ENCODE results near the gene ZFP36L2.

Gene ZFP36L2

GRCh38 chr2:43212216-43212835 lies 14.1 kb downstream of the ZFP36L2 start:
- Mint-ChIP-seq H3K27me3 (ENCODE audit: low read depth) (no peaks in the 10 kb centered on the region), H3K9me3 (no peaks in the 10 kb centered on the region), H3K27ac (no peak overlapping the region), H3K36me3 (ENCODE audit: low read depth) (peaks cover 3% of the 10 kb centered on the region), H3K4me1 (ENCODE audit: low read depth) (peaks cover 13% of the 10 kb centered on the region), H3K4me3 (no peak overlapping the region)

GRCh38 chr2:43210467-43211303 lies 15.7 kb downstream of the ZFP36L2 start:
- no peak overlapping the region for H3K4me3 Mint-ChIP-seq
- H3K4me1 Mint-ChIP-seq (ENCODE audit: low read depth), result peaks cover 19% of the 10 kb centered on the region
- H3K36me3 Mint-ChIP-seq (ENCODE audit: low read depth), result peaks cover 3% of the 10 kb centered on the region
- H3K27ac Mint-ChIP-seq, result no peak overlapping the region
- H3K9me3 Mint-ChIP-seq, result no peaks in the 10 kb centered on the region
- H3K27me3 Mint-ChIP-seq (ENCODE audit: low read depth), result peaks cover 3% of the 10 kb centered on the region

- H3K27ac Mint-ChIP-seq, result no peak overlapping the region
Observed at GRCh38 chr2:43210125-43210466, 16.3 kb downstream of the ZFP36L2 start.

GRCh38 chr2:43209204-43209717 lies 17.1 kb downstream of the ZFP36L2 start:
- Mint-ChIP-seq H3K4me3 (no peak overlapping the region), H3K36me3 (ENCODE audit: low read depth) (peaks cover 3% of the 10 kb centered on the region), H3K4me1 (ENCODE audit: low read depth) (peaks cover 19% of the 10 kb centered on the region), H3K9me3 (no peaks in the 10 kb centered on the region), H3K27ac (no peak overlapping the region), H3K27me3 (ENCODE audit: low read depth) (peaks cover 3% of the 10 kb centered on the region)

More at GRCh38 chr2:43210125-43210466, 16.3 kb downstream of the ZFP36L2 start:
- no peak overlapping the region for H3K4me3 Mint-ChIP-seq
- H3K9me3 Mint-ChIP-seq, result no peaks in the 10 kb centered on the region
- peaks cover 3% of the 10 kb centered on the region for H3K27me3 Mint-ChIP-seq (ENCODE audit: low read depth)
- H3K36me3 Mint-ChIP-seq (ENCODE audit: low read depth), result peaks cover 3% of the 10 kb centered on the region
- H3K4me1 Mint-ChIP-seq (ENCODE audit: low read depth), result peaks cover 19% of the 10 kb centered on the region

GRCh38 chr2:43207553-43208300 lies 18.7 kb downstream of the ZFP36L2 start:
- Mint-ChIP-seq H3K27me3 (ENCODE audit: low read depth) (peaks cover 3% of the 10 kb centered on the region), H3K4me1 (ENCODE audit: low read depth) (peaks cover 16% of the 10 kb centered on the region), H3K4me3 (no peak overlapping the region), H3K27ac (peak overlapping the region; percentile 7), H3K9me3 (no peaks in the 10 kb centered on the region), H3K36me3 (ENCODE audit: low read depth) (no peaks in the 10 kb centered on the region)

GRCh38 chr2:43206602-43207001 lies 19.8 kb downstream of the ZFP36L2 start:
- H3K4me1 Mint-ChIP-seq (ENCODE audit: low read depth), result peaks cover 20% of the 10 kb centered on the region
- peaks cover 3% of the 10 kb centered on the region for H3K27me3 Mint-ChIP-seq (ENCODE audit: low read depth)
- H3K27ac Mint-ChIP-seq, result no peak overlapping the region

GRCh38 chr2:43203373-43203772 lies 23.0 kb downstream of the ZFP36L2 start:
- peaks cover 3% of the 10 kb centered on the region for H3K27me3 Mint-ChIP-seq (ENCODE audit: low read depth)
- H3K4me1 Mint-ChIP-seq (ENCODE audit: low read depth), result peaks cover 20% of the 10 kb centered on the region
- no peak overlapping the region for H3K27ac Mint-ChIP-seq
- H3K9me3 Mint-ChIP-seq, result no peaks in the 10 kb centered on the region
- no peak overlapping the region for H3K4me3 Mint-ChIP-seq
- peaks cover 1% of the 10 kb centered on the region for H3K36me3 Mint-ChIP-seq (ENCODE audit: low read depth)

More at GRCh38 chr2:43206602-43207001, 19.8 kb downstream of the ZFP36L2 start:
- Mint-ChIP-seq H3K4me3 (no peak overlapping the region), H3K36me3 (ENCODE audit: low read depth) (peaks cover 1% of the 10 kb centered on the region), H3K9me3 (no peaks in the 10 kb centered on the region)

- no peak overlapping the region for H3K27ac Mint-ChIP-seq
- peaks cover 20% of the 10 kb centered on the region for H3K4me1 Mint-ChIP-seq (ENCODE audit: low read depth)
- no peaks in the 10 kb centered on the region for H3K9me3 Mint-ChIP-seq
- H3K36me3 Mint-ChIP-seq (ENCODE audit: low read depth), result peaks cover 1% of the 10 kb centered on the region
- H3K4me3 Mint-ChIP-seq, result no peak overlapping the region
- H3K27me3 Mint-ChIP-seq (ENCODE audit: low read depth), result peaks cover 3% of the 10 kb centered on the region
Observed at GRCh38 chr2:43202289-43202688, 24.1 kb downstream of the ZFP36L2 start.

- peaks cover 3% of the 10 kb centered on the region for H3K27me3 Mint-ChIP-seq (ENCODE audit: low read depth)
- peaks cover 27% of the 10 kb centered on the region for H3K4me1 Mint-ChIP-seq (ENCODE audit: low read depth)
- H3K9me3 Mint-ChIP-seq, result peaks cover 2% of the 10 kb centered on the region
- H3K36me3 Mint-ChIP-seq (ENCODE audit: low read depth), result peaks cover 5% of the 10 kb centered on the region
- H3K27ac Mint-ChIP-seq, result no peak overlapping the region
- no peak overlapping the region for H3K4me3 Mint-ChIP-seq
Observed at GRCh38 chr2:43201497-43201896, 24.9 kb downstream of the ZFP36L2 start.

- Mint-ChIP-seq H3K4me3 (no peak overlapping the region), H3K27me3 (ENCODE audit: low read depth) (no peaks in the 10 kb centered on the region), H3K27ac (no peak overlapping the region), H3K4me1 (ENCODE audit: low read depth) (peaks cover 26% of the 10 kb centered on the region), H3K36me3 (ENCODE audit: low read depth) (peaks cover 6% of the 10 kb centered on the region), H3K9me3 (peaks cover 3% of the 10 kb centered on the region)
Observed at GRCh38 chr2:43201016-43201415, 25.4 kb downstream of the ZFP36L2 start.

- H3K9me3 Mint-ChIP-seq, result peaks cover 3% of the 10 kb centered on the region
- H3K36me3 Mint-ChIP-seq (ENCODE audit: low read depth), result peaks cover 6% of the 10 kb centered on the region
- peaks cover 32% of the 10 kb centered on the region for H3K4me1 Mint-ChIP-seq (ENCODE audit: low read depth)
- no peak overlapping the region for H3K4me3 Mint-ChIP-seq
- H3K27ac Mint-ChIP-seq, result no peak overlapping the region
- no peaks in the 10 kb centered on the region for H3K27me3 Mint-ChIP-seq (ENCODE audit: low read depth)
Observed at GRCh38 chr2:43199492-43200488, 26.6 kb downstream of the ZFP36L2 start.

- Mint-ChIP-seq H3K9me3 (peaks cover 3% of the 10 kb centered on the region), H3K36me3 (ENCODE audit: low read depth) (peaks cover 6% of the 10 kb centered on the region), H3K27me3 (ENCODE audit: low read depth) (no peaks in the 10 kb centered on the region), H3K4me3 (no peak overlapping the region), H3K4me1 (ENCODE audit: low read depth) (peaks cover 47% of the 10 kb centered on the region), H3K27ac (peak overlapping the region; percentile 36)
Observed at GRCh38 chr2:43198263-43198662, 28.1 kb downstream of the ZFP36L2 start.

- Mint-ChIP-seq H3K4me1 (ENCODE audit: low read depth) (peaks cover 51% of the 10 kb centered on the region), H3K36me3 (ENCODE audit: low read depth) (peaks cover 6% of the 10 kb centered on the region), H3K4me3 (no peak overlapping the region), H3K27me3 (ENCODE audit: low read depth) (no peaks in the 10 kb centered on the region), H3K27ac (peak overlapping the region; percentile 91), H3K9me3 (peaks cover 3% of the 10 kb centered on the region)
Observed at GRCh38 chr2:43197588-43197896, 28.9 kb downstream of the ZFP36L2 start.

All from T-helper 1 cell treated with Interleukin-12 subunit alpha and Interleukin-12 subunit beta and Interleukin-4 antibody, amounts not matched to agents 30 μg/mL and 1 μg/mL, for 36 hours (primary cell).